H1 (cell line): ENCODE measurements around the gene NELL2. TPM values are rescaled to one million over a fixed set of nuclear protein-coding genes. Genes with fewer than 3 reads are reported as not detected.

ENCODE experiments used
- CTCF ChIA-PET: fragments of 300-600 bp; sonication (Branson Sonifier 250); formaldehyde crosslinking; loops from one replicate; lab custom pipeline; 2021; ENCODE audit not compliant: partially characterized antibody; lab: Charles Lee
- POLR2A ChIA-PET: fragments of 300-600 bp; sonication (Branson Sonifier 250); formaldehyde crosslinking; loops from one replicate; lab custom pipeline; 2021; ENCODE audit warnings: inconsistent platforms; ENCODE audit not compliant: partially characterized antibody; lab: Charles Lee
- DNase-seq, 2 experiments: peaks; one replicate each; pipeline versions ENCODE4 v3.0.0 to v3.0.0-alpha.2; 2010 to 2022; ENCODE audit warnings: low spot score in 2 of 2, low read depth in 1 of 2, mixed read lengths in 1 of 2
- FAIRE-seq: peaks from 2 replicates; lab custom pipeline; 2011; peaks lifted over from hg19 to GRCh38; lab: Jason Lieb, UNC
- H2AFZ ChIP-seq: 2 replicates; pipeline ENCODE4 v1.8.1; 2012; ENCODE audit warnings: low read length, inconsistent platforms
- H2AK5ac ChIP-seq: 2 replicates; pipeline ENCODE4 v1.6.1; 2013; ENCODE audit warnings: low read depth, low read length
- H2BK120ac ChIP-seq: replicated peaks from 2 replicates; pipeline ENCODE3; 2013; ENCODE audit warnings: low read depth, low read length, inconsistent platforms
- H2BK12ac ChIP-seq: 2 replicates; pipeline ENCODE4 v1.6.1; 2013; ENCODE audit warnings: low read depth, low read length
- H2BK15ac ChIP-seq: 2 replicates; pipeline ENCODE4 v1.6.1; 2013; ENCODE audit warnings: low read length
- H2BK20ac ChIP-seq: 2 replicates; pipeline ENCODE4 v1.6.1; 2013; ENCODE audit warnings: low read length
- H2BK5ac ChIP-seq: 2 replicates; pipeline ENCODE4 v1.6.1; 2013; ENCODE audit warnings: low read depth, low read length
- H3K14ac ChIP-seq: 2 replicates; pipeline ENCODE4 v1.6.1; 2013; ENCODE audit warnings: inconsistent platforms; ENCODE audit not compliant: insufficient read length
- H3K18ac ChIP-seq: 2 replicates; pipeline ENCODE4 v1.6.1; 2013; ENCODE audit warnings: low read length; ENCODE audit errors: extremely low read depth
- H3K23ac ChIP-seq: 2 replicates; pipeline ENCODE4 v1.6.1; 2013; ENCODE audit warnings: inconsistent platforms; ENCODE audit not compliant: insufficient read length
- H3K23me2 ChIP-seq: 2 replicates; pipeline ENCODE4 v1.6.1; 2013; ENCODE audit warnings: low read depth, low read length
- H3K27ac ChIP-seq: 2 replicates; pipeline ENCODE4 v1.6.1; 2011; ENCODE audit warnings: low read depth, low read length, inconsistent platforms
- H3K27me3 ChIP-seq, 4 experiments: replicated peaks in 1 of 4; 1 replicate in 1 of 4; 2 replicates in 3 of 4; pipeline versions ENCODE4 v1.6.1 to v1.8.1; 2011 to 2013; ENCODE audit warnings: low read length in 3 of 4, mild to moderate bottlenecking in 3 of 4, inconsistent platforms in 2 of 4, mixed read lengths in 2 of 4, moderate library complexity in 1 of 4; ENCODE audit not compliant: control insufficient read depth in 3 of 4, insufficient read depth in 3 of 4; ENCODE audit errors: extremely low read depth in 1 of 4
- H3K36me3 ChIP-seq, 4 experiments: 2 replicates each; pipeline versions ENCODE4 v1.6.1 to v1.8.1; 2011 to 2013; ENCODE audit warnings: mild to moderate bottlenecking in 4 of 4, low read length in 3 of 4, moderate library complexity in 2 of 4, control low read depth in 1 of 4, inconsistent platforms in 1 of 4; ENCODE audit not compliant: insufficient read depth in 4 of 4, control insufficient read depth in 2 of 4
- H3K4ac ChIP-seq: replicated peaks from 2 replicates; pipeline ENCODE3; 2013; ENCODE audit warnings: low read length, low read depth, mixed read lengths, inconsistent platforms; ENCODE audit not compliant: insufficient read length
- H3K4me1 ChIP-seq, 4 experiments: replicated peaks in 1 of 4; 1 replicate in 1 of 4; 2 replicates in 3 of 4; pipeline versions ENCODE4 v1.6.1 to v1.8.1; 2011 to 2013; ENCODE audit warnings: low read length in 3 of 4, inconsistent platforms in 2 of 4, mixed read lengths in 1 of 4; ENCODE audit not compliant: insufficient read depth in 4 of 4, control insufficient read depth in 3 of 4
- H3K4me2 ChIP-seq, 2 experiments: 2 replicates each; pipeline versions ENCODE4 v1.6.1 to v1.8.1; 2011 to 2013; ENCODE audit warnings: low read depth in 2 of 2, low read length in 2 of 2, control low read depth in 1 of 2, inconsistent platforms in 1 of 2, mild to moderate bottlenecking in 1 of 2; ENCODE audit not compliant: insufficient read depth in 1 of 2
- H3K4me3 ChIP-seq, 4 experiments: fragments of 200-600, 300-600 bp in 1 of 4; sonication (generic), shearing (Covaris generic), sonication (Bioruptor Twin) in 1 of 4; 2 replicates each; pipeline versions ENCODE4 v1.5.1 to v1.8.1; 2011 to 2016; ENCODE audit warnings: low read length in 4 of 4, low read depth in 3 of 4, control low read depth in 2 of 4, inconsistent platforms in 2 of 4, mild to moderate bottlenecking in 2 of 4, mixed read lengths in 1 of 4, moderate library complexity in 1 of 4; ENCODE audit not compliant: insufficient read depth in 2 of 4; ENCODE audit errors: extremely low read depth in 1 of 4
- H3K56ac ChIP-seq: replicated peaks from 2 replicates; pipeline ENCODE3; 2013; ENCODE audit warnings: low read depth, mild to moderate bottlenecking, mixed read lengths, low read length, inconsistent platforms; ENCODE audit not compliant: insufficient read length
- H3K79me1 ChIP-seq: 2 replicates; pipeline ENCODE4 v1.6.1; 2013; ENCODE audit warnings: low read depth, low read length, control low read depth
- H3K79me2 ChIP-seq, 2 experiments: 2 replicates each; pipeline versions ENCODE4 v1.6.1 to v1.8.1; 2012 to 2013; ENCODE audit warnings: low read length in 2 of 2, mild to moderate bottlenecking in 2 of 2, inconsistent platforms in 1 of 2; ENCODE audit not compliant: insufficient read depth in 2 of 2, control insufficient read depth in 1 of 2
- H3K9ac ChIP-seq, 4 experiments: replicated peaks in 1 of 4; 1 replicate in 1 of 4; 2 replicates in 3 of 4; pipeline versions ENCODE4 v1.6.1 to v1.8.1; 2011 to 2013; ENCODE audit warnings: low read depth in 3 of 4, low read length in 3 of 4, control low read depth in 2 of 4, mild to moderate bottlenecking in 2 of 4, moderate library complexity in 2 of 4, inconsistent platforms in 1 of 4; ENCODE audit errors: extremely low read depth in 1 of 4
- H3K9me3 ChIP-seq, 2 experiments: 2 replicates each; pipeline versions ENCODE4 v1.6.1 to v1.8.1; 2012 to 2013; ENCODE audit warnings: mild to moderate bottlenecking in 2 of 2, moderate library complexity in 2 of 2, control low read depth in 1 of 2, inconsistent platforms in 1 of 2, low read depth in 1 of 2, low read length in 1 of 2, mixed read lengths in 1 of 2; ENCODE audit not compliant: insufficient read depth in 2 of 2
- H4K20me1 ChIP-seq, 2 experiments: replicated peaks in 1 of 2; 2 replicates each; pipeline versions ENCODE3 to v1.8.1; 2011 to 2013; ENCODE audit warnings: inconsistent platforms in 2 of 2, low read length in 2 of 2, mild to moderate bottlenecking in 1 of 2; ENCODE audit not compliant: insufficient read depth in 2 of 2, control insufficient read depth in 1 of 2
- H4K5ac ChIP-seq: 2 replicates; pipeline ENCODE4 v1.6.1; 2013; ENCODE audit warnings: low read length, low read depth, mixed read lengths, inconsistent platforms; ENCODE audit not compliant: insufficient read length
- H4K8ac ChIP-seq: 2 replicates; pipeline ENCODE4 v1.8.0; 2013; ENCODE audit warnings: mild to moderate bottlenecking, moderate library complexity, low read length, inconsistent platforms; ENCODE audit not compliant: insufficient read depth; ENCODE audit errors: extremely low read depth
- H4K91ac ChIP-seq: replicated peaks from 2 replicates; pipeline ENCODE3; 2013; ENCODE audit warnings: low read length, mixed read lengths, inconsistent platforms; ENCODE audit not compliant: insufficient read length
- ATF3 ChIP-seq: IDR thresholded peaks from 2 replicates; pipeline ENCODE4 v1.6.1; 2011; ENCODE audit warnings: low read depth, mild to moderate bottlenecking, low read length; ENCODE audit not compliant: insufficient read depth
- BRCA1 ChIP-seq: IDR thresholded peaks from 2 replicates; pipeline ENCODE4 v1.6.1; 2012; ENCODE audit warnings: low read depth, low read length, improper control_type of control experiment
- CTCF ChIP-seq, 3 experiments: IDR thresholded peaks; 1 replicate in 2 of 3; 2 replicates in 1 of 3; pipeline versions ENCODE4 v1.5.1 to v1.6.1; 2011; ENCODE audit warnings: low read length in 3 of 3, mild to moderate bottlenecking in 3 of 3, inconsistent platforms in 2 of 3, low read depth in 1 of 3, moderate library complexity in 1 of 3; ENCODE audit not compliant: insufficient read depth in 1 of 3; ENCODE audit errors: control extremely low read depth in 1 of 3
- HDAC6 ChIP-seq: IDR thresholded peaks from one replicate; pipeline ENCODE4 v1.7.1; 2012; ENCODE audit warnings: low read depth, mild to moderate bottlenecking, inconsistent platforms, low read length, moderate library complexity
- JUND ChIP-seq: IDR thresholded peaks from 2 replicates; pipeline ENCODE4 v1.6.1; 2011; ENCODE audit warnings: mild to moderate bottlenecking, improper control_type of control experiment, low read length
- RFX5 ChIP-seq: IDR thresholded peaks from 2 replicates; pipeline ENCODE4 v1.6.1; 2011; ENCODE audit warnings: low read depth, low read length, improper control_type of control experiment, borderline replicate concordance
- SIX5 ChIP-seq: IDR thresholded peaks from 2 replicates; pipeline ENCODE4 v1.6.1; 2011; ENCODE audit warnings: mild to moderate bottlenecking, low read depth, low read length
- TBP ChIP-seq: IDR thresholded peaks from 2 replicates; pipeline ENCODE4 v1.6.1; 2011; ENCODE audit warnings: low read depth, low read length, improper control_type of control experiment
- YY1 ChIP-seq: IDR thresholded peaks from 2 replicates; pipeline ENCODE4 v1.6.1; 2011; ENCODE audit warnings: low read depth, mild to moderate bottlenecking, low read length
- WGBS, 2 experiments: shearing (Covaris generic) in 1 of 2; methylation state at CpG; one replicate each; pipeline versions ENCODE4 v1.1.6 to v1.1.7; 2013 to 2015; ENCODE audit warnings: low lambda C conversion rate in 2 of 2, mixed read lengths in 2 of 2, inconsistent platforms in 1 of 2, low coverage in 1 of 2, missing lambda C conversion rate in 1 of 2; ENCODE audit not compliant: insufficient replicate concordance in 2 of 2, insufficient coverage in 1 of 2, insufficient read length in 1 of 2; ENCODE audit errors: extremely low coverage in 1 of 2, missing lambda C conversion rate in 1 of 2; 5-methylcytosine and 5-hydroxymethylcytosine counted together
- polyA plus RNA-seq, 7 experiments: library from polyadenylated mRNA; depleted of rRNA in 3 of 7; stranded (reverse) in 5 of 7; unstranded in 2 of 7; fragments of >200 nt in 5 of 7; fragments of 200-250 nt in 2 of 7; gene quantifications; 1 replicate in 5 of 7; 2 replicates in 1 of 7; 4 replicates in 1 of 7; pipeline versions ENCODE4 v1.2.1 to v1.2.3, GENCODE V29; 2011 to 2013; ENCODE audit warnings: missing spikeins in 2 of 7, mixed read lengths in 2 of 7
- total RNA-seq: library from RNA; stranded (reverse); fragmentation: NEBNext Ultra II Directional; extraction: Animal tissue kit (Norgen Biotek cat#: 25700); gene quantifications from 2 replicates; pipeline ENCODE4 v1.2.1, GENCODE V29; 2021

The NELL2 gene
- total and polyA plus RNA-seq, 2 of the 8 experiments (the other 6 are each of a cell fraction or from before 2014, with no cell fraction given), result 54.2 to 56.8 TPM

GRCh38 chr12:44771485-44772021 is 104.6 kb downstream of the NELL2 start:
- DNase-seq (no peak), FAIRE-seq (no peak)
- 62% methylated on average over 8 of the region's 8 CpGs; no CpG with 5 or more reads in 1 of the 2 experiments for WGBS, 2 experiments
- H3K14ac ChIP-seq, result no peak overlapping the region
- no peak overlapping the region for H4K5ac ChIP-seq
- H2AK5ac ChIP-seq, result no peak overlapping the region
- H2BK20ac ChIP-seq, result no peak overlapping the region
- H3K4me3 ChIP-seq, result no peak overlapping the region
- no peak overlapping the region for H3K23ac ChIP-seq
- H3K4me1 ChIP-seq, result peaks cover 0 to 2% (median 2%) of the 10 kb centered on the region in 4 experiments; a peak in 2 of 7 replicates
- CTCF ChIA-PET, result interaction anchor here (0.6 to 1.4 kb wide), 5 partner anchors 10 to 453 kb away, joined by 3 to 6 read pairs (median 5); no protein-coding TSS in a partner anchor
- no peak overlapping the region for H2BK12ac ChIP-seq
- H3K79me2 ChIP-seq, result no peaks in the 10 kb centered on the region
- H3K4ac ChIP-seq, result no peak overlapping the region
- no peak overlapping the region for H4K91ac ChIP-seq
- POLR2A ChIA-PET, result no interaction called here
- no peaks in the 10 kb centered on the region for H4K20me1 ChIP-seq
- no peak overlapping the region for H3K18ac ChIP-seq
- H3K79me1 ChIP-seq, result no peaks in the 10 kb centered on the region
- H3K27me3 ChIP-seq, result no peaks in the 10 kb centered on the region
- H2AFZ ChIP-seq, result peak overlapping the region; percentile 37; the same call in 1 of the 2 replicates
- H2BK5ac ChIP-seq, result no peak overlapping the region
- H3K56ac ChIP-seq, result no peak overlapping the region
- peaks cover 0 to 5% (median 0%) of the 10 kb centered on the region in 4 experiments; a peak in 1 of 8 replicates for H3K36me3 ChIP-seq
- no peaks in the 10 kb centered on the region for H3K9me3 ChIP-seq
- peak overlapping the region; percentile 23 to 40; a peak in 2 of 4 replicates for H3K4me2 ChIP-seq
- H4K8ac ChIP-seq, result no peak overlapping the region
- no peaks in the 10 kb centered on the region for H3K23me2 ChIP-seq
- no peak overlapping the region for H2BK120ac ChIP-seq
- H3K27ac ChIP-seq, result no peak overlapping the region
- H3K9ac ChIP-seq, result peak overlapping the region in 1 of 4 experiments; percentile 8; a peak in 1 of 7 replicates
- no peak overlapping the region for H2BK15ac ChIP-seq
- TF ChIP-seq YY1 (no peak), ATF3 (no peak), HDAC6 (no peak), RFX5 (no peak), SIX5 (no peak), BRCA1 (no peak), JUND (no peak), CTCF (IDR thresholded peaks at IDR 0.05; ENCODE audit: control extremely low read depth in 1 of 3, insufficient read depth in 1 of 3, low read depth in 1 of 3, low read length in 3 of 3) (no peak), TBP (no peak)
